Measurements from ENCODE around the gene SHLD3. TPM values are rescaled to one million over a fixed set of nuclear protein-coding genes. Genes with fewer than 3 reads are reported as not detected.

The SHLD3 gene
- total and polyA plus RNA-seq, 9 of the 15 experiments (the other 6 are each of a cell fraction or from before 2014, with no cell fraction given): 3.0 to 14.5 (median 8.6) TPM

DNA sequence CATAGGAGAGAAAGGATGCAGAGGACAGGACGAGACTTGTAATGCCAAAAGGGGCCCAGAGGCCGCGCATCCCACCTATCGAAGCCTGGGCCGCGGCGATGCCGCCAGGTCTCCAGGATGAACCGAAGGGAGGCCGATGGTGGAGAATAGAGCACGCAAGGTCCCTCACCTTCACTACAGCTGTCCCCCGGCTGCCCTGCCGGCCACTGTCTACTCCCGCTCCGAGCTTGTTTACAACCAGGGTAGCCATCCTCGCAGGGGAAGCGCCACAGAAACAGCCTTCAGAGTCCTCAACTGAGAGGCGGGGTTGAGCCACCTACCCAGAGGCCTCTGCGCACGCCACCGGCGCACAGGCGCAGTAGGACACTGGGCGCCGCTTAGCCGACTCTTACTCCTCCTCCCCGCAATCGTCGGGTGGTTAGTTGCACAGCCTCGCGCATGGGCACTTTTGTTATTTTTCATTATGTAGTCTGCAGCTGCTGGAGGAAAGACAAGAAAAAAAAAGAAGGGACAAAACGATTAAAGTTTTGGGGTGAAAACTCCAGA lies 729 bp upstream of the SHLD3 start, which contains the start of gene TRIM23 (continued):
- TF ChIP-seq, protein P1, sequence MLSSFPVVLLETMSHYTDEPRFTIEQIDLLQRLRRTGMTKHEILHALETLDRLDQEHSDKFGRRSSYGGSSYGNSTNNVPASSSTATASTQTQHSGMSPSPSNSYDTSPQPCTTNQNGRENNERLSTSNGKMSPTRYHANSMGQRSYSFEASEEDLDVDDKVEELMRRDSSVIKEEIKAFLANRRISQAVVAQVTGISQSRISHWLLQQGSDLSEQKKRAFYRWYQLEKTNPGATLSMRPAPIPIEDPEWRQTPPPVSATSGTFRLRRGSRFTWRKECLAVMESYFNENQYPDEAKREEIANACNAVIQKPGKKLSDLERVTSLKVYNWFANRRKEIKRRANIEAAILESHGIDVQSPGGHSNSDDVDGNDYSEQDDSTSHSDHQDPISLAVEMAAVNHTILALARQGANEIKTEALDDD (IDR thresholded peaks at IDR 0.05): no peak
- TF ChIP-seq GABPB1 (CRISPR knock-in tag; IDR thresholded peaks at IDR 0.05): no peak
- no peak for TF ChIP-seq ZNF197 (CRISPR knock-in tag; IDR thresholded peaks at IDR 0.05; ENCODE audit: low read depth)
- TF ChIP-seq BRCA1 (IDR thresholded peaks at IDR 0.05): no peak
- TF ChIP-seq BRCA1 (CRISPR knock-in tag; IDR thresholded peaks at IDR 0.05): no peak
- TF ChIP-seq, protein P2, sequence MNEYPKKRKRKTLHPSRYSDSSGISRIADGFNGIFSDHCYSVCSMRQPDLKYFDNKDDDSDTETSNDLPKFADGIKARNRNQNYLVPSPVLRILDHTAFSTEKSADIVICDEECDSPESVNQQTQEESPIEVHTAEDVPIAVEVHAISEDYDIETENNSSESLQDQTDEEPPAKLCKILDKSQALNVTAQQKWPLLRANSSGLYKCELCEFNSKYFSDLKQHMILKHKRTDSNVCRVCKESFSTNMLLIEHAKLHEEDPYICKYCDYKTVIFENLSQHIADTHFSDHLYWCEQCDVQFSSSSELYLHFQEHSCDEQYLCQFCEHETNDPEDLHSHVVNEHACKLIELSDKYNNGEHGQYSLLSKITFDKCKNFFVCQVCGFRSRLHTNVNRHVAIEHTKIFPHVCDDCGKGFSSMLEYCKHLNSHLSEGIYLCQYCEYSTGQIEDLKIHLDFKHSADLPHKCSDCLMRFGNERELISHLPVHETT (CRISPR knock-in tag; conservative IDR thresholded peaks at IDR 0.05 in 1 of 2, IDR thresholded peaks at IDR 0.05 in 1 of 2): no peak
- TF ChIP-seq ZNF24 (IDR thresholded peaks at IDR 0.05): no peak
- TF ChIP-seq, protein P3, sequence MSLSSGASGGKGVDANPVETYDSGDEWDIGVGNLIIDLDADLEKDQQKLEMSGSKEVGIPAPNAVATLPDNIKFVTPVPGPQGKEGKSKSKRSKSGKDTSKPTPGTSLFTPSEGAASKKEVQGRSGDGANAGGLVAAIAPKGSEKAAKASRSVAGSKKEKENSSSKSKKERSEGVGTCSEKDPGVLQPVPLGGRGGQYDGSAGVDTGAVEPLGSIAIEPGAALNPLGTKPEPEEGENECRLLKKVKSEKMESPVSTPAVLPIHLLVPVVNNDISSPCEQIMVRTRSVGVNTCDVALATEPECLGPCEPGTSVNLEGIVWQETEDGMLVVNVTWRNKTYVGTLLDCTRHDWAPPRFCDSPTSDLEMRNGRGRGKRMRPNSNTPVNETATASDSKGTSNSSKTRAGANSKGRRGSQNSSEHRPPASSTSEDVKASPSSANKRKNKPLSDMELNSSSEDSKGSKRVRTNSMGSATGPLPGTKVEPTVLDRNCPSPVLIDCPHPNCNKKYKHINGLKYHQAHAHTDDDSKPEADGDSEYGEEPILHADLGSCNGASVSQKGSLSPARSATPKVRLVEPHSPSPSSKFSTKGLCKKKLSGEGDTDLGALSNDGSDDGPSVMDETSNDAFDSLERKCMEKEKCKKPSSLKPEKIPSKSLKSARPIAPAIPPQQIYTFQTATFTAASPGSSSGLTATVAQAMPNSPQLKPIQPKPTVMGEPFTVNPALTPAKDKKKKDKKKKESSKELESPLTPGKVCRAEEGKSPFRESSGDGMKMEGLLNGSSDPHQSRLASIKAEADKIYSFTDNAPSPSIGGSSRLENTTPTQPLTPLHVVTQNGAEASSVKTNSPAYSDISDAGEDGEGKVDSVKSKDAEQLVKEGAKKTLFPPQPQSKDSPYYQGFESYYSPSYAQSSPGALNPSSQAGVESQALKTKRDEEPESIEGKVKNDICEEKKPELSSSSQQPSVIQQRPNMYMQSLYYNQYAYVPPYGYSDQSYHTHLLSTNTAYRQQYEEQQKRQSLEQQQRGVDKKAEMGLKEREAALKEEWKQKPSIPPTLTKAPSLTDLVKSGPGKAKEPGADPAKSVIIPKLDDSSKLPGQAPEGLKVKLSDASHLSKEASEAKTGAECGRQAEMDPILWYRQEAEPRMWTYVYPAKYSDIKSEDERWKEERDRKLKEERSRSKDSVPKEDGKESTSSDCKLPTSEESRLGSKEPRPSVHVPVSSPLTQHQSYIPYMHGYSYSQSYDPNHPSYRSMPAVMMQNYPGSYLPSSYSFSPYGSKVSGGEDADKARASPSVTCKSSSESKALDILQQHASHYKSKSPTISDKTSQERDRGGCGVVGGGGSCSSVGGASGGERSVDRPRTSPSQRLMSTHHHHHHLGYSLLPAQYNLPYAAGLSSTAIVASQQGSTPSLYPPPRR (CRISPR knock-in tag; IDR thresholded peaks at IDR 0.05; ENCODE audit: borderline replicate concordance): no peak
- TF ChIP-seq MCM7 (IDR thresholded peaks at IDR 0.05): no peak
- TF ChIP-seq TCF7L2 (IDR thresholded peaks at IDR 0.05; ENCODE audit: low read depth, low read length): no peak
- no peak for TF ChIP-seq ZNF79 (CRISPR knock-in tag; IDR thresholded peaks at IDR 0.05; ENCODE audit: low read depth)
- TF ChIP-seq HEY1 (CRISPR knock-in tag; IDR thresholded peaks at IDR 0.05; ENCODE audit: borderline replicate concordance): no peak

Measured in K562 (cell line).